HUES64 (cell line): Measurements from ENCODE around the gene CARD10.

Experiments
- H3K27ac ChIP-seq: 2 replicates; pipeline ENCODE4 v1.7.0; 2013; ENCODE audit warnings: low read depth, low read length, inconsistent platforms
- H3K27me3 ChIP-seq: 2 replicates; pipeline ENCODE4 v1.6.1; 2013; ENCODE audit warnings: mild to moderate bottlenecking, low read length; ENCODE audit not compliant: insufficient read depth
- H3K36me3 ChIP-seq: 2 replicates; pipeline ENCODE4 v1.6.1; 2013; ENCODE audit warnings: mild to moderate bottlenecking, low read length; ENCODE audit not compliant: insufficient read depth
- H3K4me1 ChIP-seq: 2 replicates; pipeline ENCODE4 v1.6.1; 2013; ENCODE audit warnings: mild to moderate bottlenecking, low read length, moderate library complexity; ENCODE audit not compliant: insufficient read depth
- H3K4me3 ChIP-seq: 2 replicates; pipeline ENCODE4 v1.5.1; 2013; ENCODE audit warnings: mild to moderate bottlenecking, low read length, moderate library complexity
- H3K9ac ChIP-seq: 2 replicates; pipeline ENCODE4 v1.6.1; 2013; ENCODE audit warnings: mild to moderate bottlenecking, low read depth, low read length
- H3K9me3 ChIP-seq: 2 replicates; pipeline ENCODE4 v1.6.1; 2013; ENCODE audit warnings: low read depth, low read length; ENCODE audit not compliant: insufficient read depth
- WGBS: fragments of 150-250, 120-280 bp; methylation state at CpG from one replicate; pipeline ENCODE4 v1.1.7; 2013; ENCODE audit warnings: missing lambda C conversion rate; 5-methylcytosine and 5-hydroxymethylcytosine counted together

The CARD10 gene

DNA sequence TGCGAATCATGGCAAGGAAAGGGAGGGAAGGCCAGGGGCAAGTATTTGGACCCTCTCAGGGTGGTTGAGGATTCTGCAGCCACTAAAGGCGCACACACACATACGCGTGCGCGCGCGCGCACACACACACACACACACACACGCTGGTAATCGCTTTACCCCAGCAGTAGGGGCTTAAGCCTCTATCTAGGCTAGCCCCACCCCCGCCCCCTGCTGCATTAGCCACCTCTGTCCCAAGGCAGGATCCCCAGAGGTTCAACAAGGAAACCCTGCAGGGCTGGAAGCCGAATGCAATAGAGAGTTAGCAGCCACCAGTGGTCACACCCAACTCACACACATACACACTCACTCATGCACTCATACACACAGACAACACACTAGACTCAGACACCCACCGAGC is 63.3 kb downstream of the CARD10 start:
- H3K4me1 ChIP-seq = 0 out of 2 replicates have a peak, but pooled peaks cover 5% of the 10 kb centered on the region
- 68% methylated on average over 14 of the region's 14 CpGs for WGBS
- H3K9ac ChIP-seq = no peak overlapping the region
- no peak overlapping the region for H3K4me3 ChIP-seq
- H3K36me3 ChIP-seq = no peaks in the 10 kb centered on the region
- H3K27me3 ChIP-seq = no peaks in the 10 kb centered on the region
- no peak overlapping the region for H3K27ac ChIP-seq
- no peaks in the 10 kb centered on the region for H3K9me3 ChIP-seq

DNA sequence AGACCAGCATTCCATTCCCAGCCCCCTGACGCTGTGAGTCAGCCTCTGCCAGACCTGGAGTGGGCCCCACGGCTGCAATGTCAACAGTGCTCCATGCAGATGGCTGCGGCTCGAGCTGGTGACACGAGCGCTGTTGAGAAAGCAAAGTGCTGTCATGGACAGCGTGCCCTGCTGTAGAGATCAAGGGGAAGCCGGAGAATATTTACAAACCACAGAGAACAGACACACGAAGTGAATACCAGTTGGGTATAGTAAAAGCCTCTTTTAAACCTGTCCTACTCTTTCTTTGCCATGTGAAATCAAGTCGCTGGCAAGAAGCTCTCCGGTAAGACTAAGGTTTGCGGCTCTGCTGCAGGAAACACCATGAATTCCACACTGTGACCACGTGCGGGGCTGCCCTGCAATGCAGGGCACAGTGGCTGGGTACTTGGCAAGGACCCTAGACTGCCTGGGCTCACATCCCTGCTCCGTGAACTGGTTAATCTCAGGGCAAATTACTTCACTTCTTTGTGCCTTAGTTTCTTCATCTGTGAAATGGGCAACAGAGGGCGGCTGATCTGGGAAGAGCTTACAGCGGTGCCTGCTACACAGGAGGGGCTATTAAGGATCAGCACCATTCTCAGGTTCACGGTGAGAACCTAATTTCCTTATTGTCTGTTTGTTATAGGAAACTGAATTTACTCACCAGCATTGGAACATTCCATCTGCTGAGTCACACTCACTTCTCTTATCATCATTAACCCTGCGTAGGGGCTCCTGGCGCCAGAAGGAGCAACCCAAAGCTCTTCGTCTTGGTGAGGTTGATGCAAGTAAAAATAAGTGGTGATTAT is 64.1 kb downstream of the CARD10 start:
- Histone ChIP-seq H3K9ac (no peak overlapping the region), H3K27ac (no peak overlapping the region), H3K4me1 (0 out of 2 replicates have a peak, but pooled peaks cover 5% of the 10 kb centered on the region), H3K36me3 (no peaks in the 10 kb centered on the region), H3K9me3 (no peaks in the 10 kb centered on the region), H3K27me3 (no peaks in the 10 kb centered on the region), H3K4me3 (no peak overlapping the region)
- WGBS = 71% methylated on average over 21 of the region's 21 CpGs

DNA sequence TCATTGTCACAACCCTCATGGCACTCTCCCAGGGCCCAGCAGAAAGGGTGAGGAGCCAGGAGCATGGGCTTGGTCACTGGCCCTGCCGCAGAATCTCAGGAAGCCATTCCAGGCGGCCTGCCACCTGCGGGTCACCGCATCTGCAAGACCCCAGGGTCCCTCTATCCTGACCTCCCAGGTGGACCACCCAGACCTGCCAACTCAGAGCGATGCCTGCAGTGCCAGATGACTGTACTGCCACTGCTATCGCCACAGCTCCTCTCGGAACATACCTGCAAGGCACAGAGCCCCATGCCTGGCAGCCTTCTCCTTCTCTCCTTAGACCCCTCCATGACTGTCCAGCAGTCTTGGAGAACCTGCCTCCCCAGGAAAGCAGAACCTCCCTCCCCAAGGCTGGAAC is 65.5 kb downstream of the CARD10 start:
- Histone ChIP-seq H3K9me3 (no peaks in the 10 kb centered on the region), H3K9ac (no peak overlapping the region), H3K36me3 (no peaks in the 10 kb centered on the region), H3K27ac (no peak overlapping the region), H3K4me1 (0 out of 2 replicates have a peak, but pooled peaks cover 5% of the 10 kb centered on the region), H3K27me3 (no peaks in the 10 kb centered on the region), H3K4me3 (no peak overlapping the region)
- WGBS = 95% methylated on average over 7 of the region's 7 CpGs

DNA sequence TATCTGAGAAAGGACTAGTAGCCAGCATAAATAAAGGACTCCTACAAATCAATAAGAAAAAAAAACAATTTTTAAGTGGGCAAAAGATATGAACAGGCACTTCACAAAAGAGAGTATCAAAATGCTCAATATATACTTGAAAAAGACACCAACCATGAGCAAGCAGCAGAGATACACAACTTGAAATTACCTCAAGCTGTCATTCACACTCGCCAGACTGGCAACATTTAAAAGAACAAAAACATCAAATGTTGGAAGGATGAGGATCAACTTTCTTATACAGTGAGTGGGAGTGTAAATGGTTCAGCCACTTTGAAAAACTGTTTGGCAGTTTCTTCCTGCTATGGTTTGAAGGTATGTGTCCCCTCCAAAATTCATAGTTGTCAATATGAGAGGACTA is 68.0 kb downstream of the CARD10 start:
- H3K4me1 ChIP-seq = 0 out of 2 replicates have a peak, but pooled peaks cover 5% of the 10 kb centered on the region
- no peaks in the 10 kb centered on the region for H3K9me3 ChIP-seq
- no peaks in the 10 kb centered on the region for H3K27me3 ChIP-seq
- no peak overlapping the region for H3K9ac ChIP-seq
- H3K27ac ChIP-seq = no peak overlapping the region
- WGBS = no CpG with 5 or more reads among the region's 1 CpG
- H3K4me3 ChIP-seq = no peak overlapping the region
- H3K36me3 ChIP-seq = no peaks in the 10 kb centered on the region

DNA sequence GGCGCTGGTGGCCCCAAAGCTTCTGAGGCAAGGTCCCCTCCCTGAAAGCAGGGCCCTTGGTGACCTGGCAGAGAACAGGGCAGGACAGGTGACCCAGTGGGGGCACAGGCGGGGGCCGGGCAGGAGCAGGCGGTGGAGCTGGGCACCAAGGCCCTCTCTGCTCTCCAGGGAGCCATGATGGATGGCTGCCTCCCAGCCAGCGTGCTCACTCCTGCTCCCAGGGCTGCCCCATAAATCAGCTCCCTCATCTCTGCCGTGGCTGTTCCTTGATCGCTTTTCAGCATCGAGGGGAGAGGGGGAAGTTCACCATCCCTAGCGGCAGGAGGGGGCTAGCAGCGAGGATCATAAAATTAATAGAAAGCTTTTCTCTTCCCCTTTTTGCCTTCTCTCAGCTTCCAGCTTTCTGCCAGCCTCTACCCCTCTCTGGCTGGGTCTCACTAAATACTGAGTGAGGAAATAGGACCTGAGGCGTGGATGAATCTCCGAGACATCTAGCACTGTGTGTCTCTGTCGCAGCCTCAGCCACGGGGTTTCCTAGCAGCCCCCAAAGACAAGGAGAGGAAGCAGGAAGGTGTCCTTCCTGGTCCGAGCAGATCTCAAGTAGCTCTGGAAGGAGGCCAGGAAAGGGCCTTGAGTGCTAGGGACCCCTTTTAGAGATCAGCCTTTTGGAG is 69.7 kb downstream of the CARD10 start:
- Histone ChIP-seq H3K4me1 (no peaks in the 10 kb centered on the region), H3K9ac (no peak overlapping the region), H3K27me3 (no peaks in the 10 kb centered on the region), H3K9me3 (no peaks in the 10 kb centered on the region), H3K36me3 (no peaks in the 10 kb centered on the region), H3K4me3 (no peak overlapping the region), H3K27ac (no peak overlapping the region)
- 85% methylated on average over 14 of the region's 15 CpGs for WGBS

DNA sequence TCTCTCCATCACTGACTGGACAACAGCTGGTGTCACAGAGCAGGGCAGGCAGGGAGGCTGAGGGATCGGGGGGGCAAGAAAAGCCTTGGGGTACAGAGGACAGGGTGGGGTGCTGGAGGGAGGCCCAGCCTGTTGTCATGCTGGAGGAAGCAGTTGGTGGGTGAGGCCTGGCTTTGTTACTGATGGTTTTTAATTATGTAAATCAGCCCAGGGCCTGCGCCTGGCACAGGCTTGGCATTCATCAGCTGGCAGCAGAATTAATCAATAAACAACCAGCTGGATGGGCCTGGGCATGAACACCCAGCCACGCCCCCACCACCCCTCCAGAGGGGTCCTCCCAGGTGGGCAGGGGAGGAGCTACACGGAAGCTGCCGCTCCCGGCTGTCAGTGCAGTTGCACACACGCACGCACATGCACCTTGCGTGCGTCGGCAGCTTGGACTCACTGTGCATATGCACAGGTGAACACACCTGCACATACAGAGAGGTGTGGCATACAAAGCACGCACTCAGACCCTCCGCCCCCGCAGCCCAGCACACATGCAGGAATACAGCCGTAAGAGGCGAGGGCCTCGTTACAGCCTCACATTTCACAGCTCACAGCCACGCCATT is 70.6 kb downstream of the CARD10 start:
- H3K4me1 ChIP-seq = no peaks in the 10 kb centered on the region
- H3K9me3 ChIP-seq = no peaks in the 10 kb centered on the region
- WGBS = 83% methylated on average over 18 of the region's 18 CpGs
- no peaks in the 10 kb centered on the region for H3K27me3 ChIP-seq
- no peak overlapping the region for H3K27ac ChIP-seq
- H3K36me3 ChIP-seq = no peaks in the 10 kb centered on the region
- no peak overlapping the region for H3K9ac ChIP-seq
- H3K4me3 ChIP-seq = no peak overlapping the region

DNA sequence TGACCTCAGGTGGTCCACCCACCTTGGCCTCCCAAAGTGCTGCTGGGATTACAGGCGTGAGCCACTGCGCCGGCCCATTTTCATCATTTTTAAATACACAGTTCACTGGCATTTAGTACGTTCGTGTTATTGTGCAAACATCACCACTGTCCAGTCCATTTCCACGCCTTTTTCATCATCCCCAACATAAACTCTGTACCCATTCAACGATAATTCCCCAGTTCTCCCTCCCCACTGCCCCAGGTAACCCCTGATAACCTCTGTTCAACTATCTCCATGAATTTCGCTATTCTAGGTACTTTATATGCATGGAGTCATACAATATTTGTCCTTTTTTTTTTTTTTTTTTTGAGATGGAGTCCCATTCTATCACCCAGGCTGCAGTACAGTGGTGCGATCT is 73.7 kb downstream of the CARD10 start:
- no peaks in the 10 kb centered on the region for H3K27me3 ChIP-seq

DNA sequence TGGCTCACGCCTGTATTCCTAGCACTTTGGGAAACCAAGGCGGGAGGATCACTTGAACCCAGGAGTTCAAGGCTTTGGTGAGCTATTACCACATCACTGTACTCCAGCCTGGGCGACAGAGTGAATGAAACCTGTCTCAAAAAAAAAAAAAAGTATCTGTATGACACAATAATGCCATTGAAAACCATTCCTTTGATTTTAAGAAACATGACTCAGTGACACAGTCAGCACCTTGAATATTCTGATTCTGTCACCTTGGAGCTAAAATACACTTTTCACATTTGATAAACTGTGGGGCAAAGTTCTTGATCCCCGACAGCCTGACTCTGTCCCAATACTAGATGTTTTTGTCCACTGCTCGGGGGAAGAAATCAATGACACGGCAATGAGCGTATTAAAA is 75.2 kb downstream of the CARD10 start:
- 94% methylated on average over 7 of the region's 7 CpGs for WGBS
- Histone ChIP-seq H3K27ac (no peak overlapping the region), H3K4me3 (no peak overlapping the region), H3K4me1 (no peaks in the 10 kb centered on the region), H3K36me3 (no peaks in the 10 kb centered on the region), H3K9ac (no peak overlapping the region), H3K27me3 (no peaks in the 10 kb centered on the region), H3K9me3 (no peaks in the 10 kb centered on the region; the same call in 1 of the 2 replicates)

More for the DNA sequence above, 73.7 kb downstream of the CARD10 start:
- H3K36me3 ChIP-seq = no peaks in the 10 kb centered on the region
- H3K4me3 ChIP-seq = no peak overlapping the region
- 95% methylated on average over 8 of the region's 9 CpGs for WGBS
- no peak overlapping the region for H3K27ac ChIP-seq
- no peaks in the 10 kb centered on the region; the same call in 1 of the 2 replicates for H3K9me3 ChIP-seq
- no peak overlapping the region for H3K9ac ChIP-seq
- no peaks in the 10 kb centered on the region for H3K4me1 ChIP-seq

DNA sequence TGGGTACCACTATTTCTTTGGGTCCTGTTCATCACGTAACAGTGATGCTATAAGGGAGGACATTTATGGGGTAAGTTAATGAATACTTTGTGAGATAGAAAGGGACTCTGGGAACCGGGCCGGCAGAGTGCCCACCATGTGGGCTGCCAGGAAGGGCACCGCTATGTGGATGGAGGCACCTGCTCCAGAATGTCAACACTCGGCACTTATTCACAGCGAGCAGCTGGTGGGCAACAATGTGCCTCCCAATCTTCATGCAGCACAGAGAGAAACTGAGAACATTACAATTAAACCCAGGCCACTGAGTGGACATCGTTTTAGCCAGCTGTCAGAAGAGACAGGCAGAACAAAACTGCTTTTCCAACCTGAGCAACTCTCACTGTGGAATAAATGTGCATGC is 76.1 kb downstream of the CARD10 start:
- H3K4me1 ChIP-seq = no peaks in the 10 kb centered on the region
- H3K4me3 ChIP-seq = no peak overlapping the region
- WGBS = 92% methylated on average over 7 of the region's 7 CpGs
- no peak overlapping the region for H3K27ac ChIP-seq
- H3K36me3 ChIP-seq = no peaks in the 10 kb centered on the region
- no peak overlapping the region for H3K9ac ChIP-seq
- H3K9me3 ChIP-seq = no peaks in the 10 kb centered on the region; the same call in 1 of the 2 replicates
- no peaks in the 10 kb centered on the region for H3K27me3 ChIP-seq

DNA sequence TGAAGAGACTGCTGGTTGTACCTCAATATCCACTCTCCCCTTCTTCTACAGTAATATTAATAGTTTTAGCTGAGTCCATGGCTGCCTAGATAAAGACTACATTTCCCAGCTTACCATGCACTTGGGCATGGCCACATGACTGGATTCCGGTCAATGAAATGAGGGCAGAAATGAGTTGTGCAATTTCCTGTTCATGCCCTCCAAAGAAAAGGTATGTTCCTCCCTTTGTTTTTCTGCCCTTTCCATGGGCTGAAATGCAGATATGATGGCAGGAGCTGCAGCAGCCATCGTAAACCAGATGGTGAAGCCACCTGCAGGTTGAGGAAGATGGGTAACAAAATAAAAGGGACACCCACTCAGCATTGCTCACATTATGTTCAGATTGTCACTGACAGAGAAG is 76.7 kb downstream of the CARD10 start:
- Histone ChIP-seq H3K27ac (no peak overlapping the region), H3K4me3 (no peak overlapping the region), H3K36me3 (no peaks in the 10 kb centered on the region), H3K9ac (no peak overlapping the region), H3K9me3 (no peaks in the 10 kb centered on the region; the same call in 1 of the 2 replicates), H3K27me3 (no peaks in the 10 kb centered on the region), H3K4me1 (no peaks in the 10 kb centered on the region)
- 81% methylated on average over 2 of the region's 2 CpGs for WGBS

DNA sequence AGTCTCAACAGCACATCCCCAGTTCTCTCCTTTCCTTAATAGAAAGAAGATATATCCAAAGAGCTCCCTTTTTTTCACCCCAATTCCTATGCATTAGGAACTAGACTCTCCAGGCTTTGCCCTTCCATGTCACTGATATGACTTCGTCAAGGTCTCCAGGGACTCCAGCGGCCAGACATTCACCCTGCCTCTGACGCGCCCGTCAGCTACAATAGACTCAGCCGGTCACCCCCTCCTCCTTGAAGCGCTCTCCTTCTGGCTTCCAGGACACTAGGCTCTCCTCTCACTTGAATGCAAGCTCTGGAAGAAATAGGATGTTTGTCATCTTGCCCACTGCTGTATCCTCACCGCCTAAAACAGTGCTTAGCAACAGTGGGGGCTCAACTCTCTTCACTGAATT is 77.1 kb downstream of the CARD10 start:
- H3K4me1 ChIP-seq = no peaks in the 10 kb centered on the region
- 87% methylated on average over 8 of the region's 8 CpGs for WGBS

More for the DNA sequence above, 77.1 kb downstream of the CARD10 start:
- H3K27ac ChIP-seq = no peak overlapping the region
- no peaks in the 10 kb centered on the region for H3K27me3 ChIP-seq
- H3K4me3 ChIP-seq = no peak overlapping the region
- no peak overlapping the region for H3K9ac ChIP-seq
- no peaks in the 10 kb centered on the region for H3K36me3 ChIP-seq
- H3K9me3 ChIP-seq = no peaks in the 10 kb centered on the region; the same call in 1 of the 2 replicates
